ENCODE data around the gene HIPK4. TPM values are rescaled to one million over a fixed set of nuclear protein-coding genes. Genes with fewer than 3 reads are reported as not detected.

The HIPK4 gene
- total RNA-seq, 1 donor from 2014 or later: not detected

GRCh38 chr19:40425450-40426287 lies 35.7 kb upstream of the HIPK4 start, which contains the start of gene SERTAD1:
SERTAD1 (minus strand) TSS chr19:40425992; CDS start chr19:40423546, 2,446 bp downstream.
- Histone ChIP-seq H3K4me3 (ENCODE audit: low read depth, low read length) (peak within 1 kb of the TSS; percentile 74), H3K36me3 (ENCODE audit: control insufficient read depth, insufficient read depth, low read length) (no peaks in the 10 kb centered on the region), H3K27me3 (ENCODE audit: control insufficient read depth, insufficient read depth, low read length) (no peaks in the 10 kb centered on the region)
- peak; percentile 79 for TF ChIP-seq CTCF (IDR thresholded peaks at IDR 0.05; ENCODE audit: insufficient read depth, low read length, poor library complexity, severe bottlenecking)
- DNase-seq (ENCODE audit: low read depth): peak; percentile 94

GRCh38 chr19:40424637-40425449 lies 34.9 kb upstream of the HIPK4 start:
- Histone ChIP-seq H3K27me3 (ENCODE audit: control insufficient read depth, insufficient read depth, low read length) (no peaks in the 10 kb centered on the region), H3K36me3 (ENCODE audit: control insufficient read depth, insufficient read depth, low read length) (no peaks in the 10 kb centered on the region)
- no peak for DNase-seq (ENCODE audit: low read depth)

GRCh38 chr19:40423938-40424337 lies 34.0 kb upstream of the HIPK4 start:
- Histone ChIP-seq H3K27me3 (ENCODE audit: control insufficient read depth, insufficient read depth, low read length) (no peaks in the 10 kb centered on the region), H3K36me3 (ENCODE audit: control insufficient read depth, insufficient read depth, low read length) (no peaks in the 10 kb centered on the region), H3K4me3 (ENCODE audit: low read depth, low read length) (peak overlapping the region; percentile 74)
- TF ChIP-seq CTCF (IDR thresholded peaks at IDR 0.05; ENCODE audit: insufficient read depth, low read length, poor library complexity, severe bottlenecking): no peak
- no peak for DNase-seq (ENCODE audit: low read depth)

More at GRCh38 chr19:40424637-40425449, 34.9 kb upstream of the HIPK4 start:
- peak overlapping the region; percentile 74 for H3K4me3 ChIP-seq (ENCODE audit: low read depth, low read length)
- TF ChIP-seq CTCF (IDR thresholded peaks at IDR 0.05; ENCODE audit: insufficient read depth, low read length, poor library complexity, severe bottlenecking): no peak

GRCh38 chr19:40422748-40423566 lies 33.0 kb upstream of the HIPK4 start:
- no peak for DNase-seq (ENCODE audit: low read depth)
- no peak for TF ChIP-seq CTCF (IDR thresholded peaks at IDR 0.05; ENCODE audit: insufficient read depth, low read length, poor library complexity, severe bottlenecking)
- H3K4me3 ChIP-seq (ENCODE audit: low read depth, low read length): no peak overlapping the region
- H3K27me3 ChIP-seq (ENCODE audit: control insufficient read depth, insufficient read depth, low read length): no peaks in the 10 kb centered on the region
- H3K36me3 ChIP-seq (ENCODE audit: control insufficient read depth, insufficient read depth, low read length): no peaks in the 10 kb centered on the region

GRCh38 chr19:40421993-40422747 lies 32.2 kb upstream of the HIPK4 start:
- no peaks in the 10 kb centered on the region for H3K27me3 ChIP-seq (ENCODE audit: control insufficient read depth, insufficient read depth, low read length)
- H3K4me3 ChIP-seq (ENCODE audit: low read depth, low read length): no peak overlapping the region
- TF ChIP-seq CTCF (IDR thresholded peaks at IDR 0.05; ENCODE audit: insufficient read depth, low read length, poor library complexity, severe bottlenecking): no peak
- DNase-seq (ENCODE audit: low read depth): no peak
- no peaks in the 10 kb centered on the region for H3K36me3 ChIP-seq (ENCODE audit: control insufficient read depth, insufficient read depth, low read length)

Data from kidney epithelial cell (primary cell).